ENCODE results near the gene SNAP29. TPM values are rescaled to one million over a fixed set of nuclear protein-coding genes. Genes with fewer than 3 reads are reported as not detected.
A peak's percentile ranks its signal among the peaks of the same experiment; 100 is the strongest.
"Not testable (repeated sequence)": the region's sequence is repeated elsewhere in the genome, so short reads cannot be mapped to it uniquely, and the experiment has no call there.

The SNAP29 gene
- total and polyA plus RNA-seq, 12 donors = 15.1 to 76.5 (median 24.7) TPM

GRCh38 chr22:20899827-20900423, 41.1 kb downstream of the SNAP29 start:
- H3K36me3 ChIP-seq (replicated peaks in 1 of 2) = no peaks in the 10 kb centered on the region
- intact Hi-C loops (cut with DNase I) = no loop called here

GRCh38 chr22:20901093-20902033, 42.6 kb downstream of the SNAP29 start:
- not testable (repeated sequence) for DNase-seq
- WGBS, 4 donors = 92 to 95% (median 93%) methylated on average over 18 of the region's 18 CpGs

More at GRCh38 chr22:20899827-20900423, 41.1 kb downstream of the SNAP29 start:
- Histone ChIP-seq H3K4me1 (replicated peaks in 1 of 2) (no peaks in the 10 kb centered on the region), H3K9me3 (replicated peaks in 1 of 3) (no peaks in the 10 kb centered on the region), H3K4me3 (no peak overlapping the region), H3K27ac (no peak overlapping the region), H3K27me3 (no peaks in the 10 kb centered on the region)
- DNase-seq = no peak
- TF ChIP-seq CTCF (IDR thresholded peaks at IDR 0.05) = no peak
- no peak for TF ChIP-seq POLR2A (IDR thresholded peaks at IDR 0.05)
- 70 to 86% (median 77%) methylated on average over 7 of the region's 7 CpGs for WGBS, 4 donors

GRCh38 chr22:20903093-20903492, 44.3 kb downstream of the SNAP29 start:
- DNase-seq = no peak
- Histone ChIP-seq H3K9me3 (replicated peaks in 1 of 3) (no peaks in the 10 kb centered on the region), H3K27ac (no peak overlapping the region), H3K36me3 (replicated peaks in 1 of 2) (no peaks in the 10 kb centered on the region), H3K4me3 (no peak overlapping the region), H3K4me1 (replicated peaks in 1 of 2) (no peaks in the 10 kb centered on the region), H3K27me3 (no peaks in the 10 kb centered on the region)
- WGBS, 4 donors = 96 to 100% (median 99%) methylated on average over 2 of the region's 2 CpGs
- intact Hi-C loops (cut with DNase I) = no loop called here
- no peak for TF ChIP-seq CTCF (IDR thresholded peaks at IDR 0.05)
- TF ChIP-seq POLR2A (IDR thresholded peaks at IDR 0.05) = no peak

More at GRCh38 chr22:20901093-20902033, 42.6 kb downstream of the SNAP29 start:
- H3K27ac ChIP-seq; H3K27me3 ChIP-seq; H3K4me1 ChIP-seq (replicated peaks in 1 of 2); H3K36me3 ChIP-seq (replicated peaks in 1 of 2); intact Hi-C loops (cut with DNase I); H3K4me3 ChIP-seq; H3K9me3 ChIP-seq (replicated peaks in 1 of 3): not testable (repeated sequence)

- Histone ChIP-seq H3K4me1 (replicated peaks in 1 of 2) (no peaks in the 10 kb centered on the region), H3K36me3 (replicated peaks in 1 of 2) (no peaks in the 10 kb centered on the region), H3K27me3 (no peaks in the 10 kb centered on the region), H3K9me3 (replicated peaks in 1 of 3) (no peaks in the 10 kb centered on the region), H3K27ac (peak overlapping the region in 2 of 5 donors; percentile 48 to 64), H3K4me3 (no peak overlapping the region)
- no peak for TF ChIP-seq POLR2A (IDR thresholded peaks at IDR 0.05)
- no peak for TF ChIP-seq CTCF (IDR thresholded peaks at IDR 0.05)
- intact Hi-C loops (cut with DNase I) = no loop called here
- 65 to 70% (median 68%) methylated on average over 7 of the region's 7 CpGs for WGBS, 4 donors
- DNase-seq = peak; percentile 51 to 85 (median 70)
These were observed 45.5 kb downstream of the SNAP29 start for GRCh38 chr22:20904008-20904979.
